GM12865 (cell line): Measurements from ENCODE around the gene CA12.

Source experiments
- DNase-seq: peaks from one replicate; pipeline ENCODE4 v3.0.0; 2010; ENCODE audit warnings: low read depth
- H3K4me3 ChIP-seq: 2 replicates; pipeline ENCODE4 v1.5.1; 2011; ENCODE audit warnings: mild to moderate bottlenecking, low read depth, low read length, control low read depth
- TF ChIP-seq, protein P1 (sequence below): IDR thresholded peaks from 2 replicates; pipeline ENCODE4 v1.5.1; 2011; ENCODE audit warnings: low read length, control low read depth, low read depth, inconsistent platforms; ENCODE audit not compliant: insufficient read depth; ENCODE audit errors: missing control alignments

CA12 gene

DNA sequence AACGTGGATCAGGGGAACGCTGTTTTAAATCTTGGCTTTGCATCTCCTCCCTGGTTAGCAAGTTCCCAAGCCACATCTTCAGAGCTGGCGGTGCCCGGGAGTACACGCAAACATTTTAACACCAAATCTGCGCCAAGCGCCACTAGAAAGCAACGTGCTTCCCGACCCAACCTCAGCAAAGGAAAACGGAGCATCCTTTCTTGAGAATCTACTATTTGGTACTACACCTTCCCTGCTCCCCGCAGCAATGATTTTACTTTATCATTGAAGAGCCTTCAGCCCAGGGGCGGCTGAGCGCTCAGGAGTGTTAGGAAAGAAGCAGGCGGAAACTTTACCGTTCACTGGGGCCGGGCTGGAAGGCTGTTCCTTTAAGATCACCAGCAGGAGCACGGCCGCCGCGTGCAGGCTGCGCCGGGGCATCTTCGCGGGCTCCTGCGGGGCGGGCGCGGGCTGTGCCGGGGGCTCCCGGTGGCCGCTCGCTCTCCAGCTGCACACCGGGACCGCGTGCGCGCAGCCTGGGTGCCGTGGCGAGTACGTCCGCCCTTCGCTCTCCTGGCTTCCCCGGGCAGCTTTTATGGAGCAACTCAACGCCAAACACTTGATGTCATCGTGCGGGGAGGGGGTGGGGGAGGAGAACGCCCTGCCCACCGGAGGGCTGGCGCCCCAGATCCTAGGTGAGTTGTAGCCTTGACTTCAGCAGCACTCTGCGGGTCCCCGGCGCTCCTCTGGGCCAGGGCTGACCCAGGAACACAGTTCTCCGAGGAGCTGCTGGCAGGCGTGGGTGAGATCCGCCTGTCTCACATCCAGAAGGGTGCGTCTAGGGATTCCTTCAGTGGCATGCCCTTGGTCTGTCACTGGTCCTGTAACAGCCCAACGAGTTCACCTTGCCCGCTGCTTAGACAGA, at the start of gene CA12:
Gene CA12 (minus strand): TSS at position 546 of the 904 bp plus-strand sequence. CDS start 126 bp downstream, at position 420.
- TF ChIP-seq, protein P1, sequence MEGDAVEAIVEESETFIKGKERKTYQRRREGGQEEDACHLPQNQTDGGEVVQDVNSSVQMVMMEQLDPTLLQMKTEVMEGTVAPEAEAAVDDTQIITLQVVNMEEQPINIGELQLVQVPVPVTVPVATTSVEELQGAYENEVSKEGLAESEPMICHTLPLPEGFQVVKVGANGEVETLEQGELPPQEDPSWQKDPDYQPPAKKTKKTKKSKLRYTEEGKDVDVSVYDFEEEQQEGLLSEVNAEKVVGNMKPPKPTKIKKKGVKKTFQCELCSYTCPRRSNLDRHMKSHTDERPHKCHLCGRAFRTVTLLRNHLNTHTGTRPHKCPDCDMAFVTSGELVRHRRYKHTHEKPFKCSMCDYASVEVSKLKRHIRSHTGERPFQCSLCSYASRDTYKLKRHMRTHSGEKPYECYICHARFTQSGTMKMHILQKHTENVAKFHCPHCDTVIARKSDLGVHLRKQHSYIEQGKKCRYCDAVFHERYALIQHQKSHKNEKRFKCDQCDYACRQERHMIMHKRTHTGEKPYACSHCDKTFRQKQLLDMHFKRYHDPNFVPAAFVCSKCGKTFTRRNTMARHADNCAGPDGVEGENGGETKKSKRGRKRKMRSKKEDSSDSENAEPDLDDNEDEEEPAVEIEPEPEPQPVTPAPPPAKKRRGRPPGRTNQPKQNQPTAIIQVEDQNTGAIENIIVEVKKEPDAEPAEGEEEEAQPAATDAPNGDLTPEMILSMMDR, result no peak

GRCh38 chr15:63430766-63431451, 49.3 kb upstream of the CA12 start:
- TF ChIP-seq, protein P1, result no peak
- H3K4me3 ChIP-seq, result no peak overlapping the region
- DNase-seq, result no peak

More for the DNA sequence above, at the start of gene CA12:
- H3K4me3 ChIP-seq, result peak within 1 kb of the TSS; percentile 30
- DNase-seq, result no peak

DNA sequence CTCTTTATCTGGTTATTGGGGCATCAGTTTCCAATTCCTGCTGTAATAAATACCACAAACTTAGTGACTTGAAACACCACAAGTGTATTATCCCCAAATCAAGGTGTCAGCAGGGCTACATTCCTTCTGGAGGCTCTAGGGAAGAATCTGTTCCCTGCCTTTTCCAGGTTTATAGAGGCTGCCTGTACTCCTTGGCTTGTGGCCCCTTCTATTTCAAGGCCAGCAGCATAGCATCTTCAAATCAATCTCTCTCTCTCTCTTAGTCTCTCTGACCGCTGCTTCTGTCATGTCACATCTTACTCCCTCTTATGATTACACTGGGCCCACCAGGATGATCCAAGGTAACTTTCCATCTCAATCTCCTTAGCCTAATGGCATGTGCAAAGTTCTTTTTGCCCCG, 44.9 kb upstream of the CA12 start:
- TF ChIP-seq, protein P1, result no peak
- H3K4me3 ChIP-seq, result no peak overlapping the region

GRCh38 chr15:63425426-63425985, 43.9 kb upstream of the CA12 start:
- DNase-seq, result no peak
- H3K4me3 ChIP-seq, result no peak overlapping the region
- TF ChIP-seq, protein P1, result no peak

More for the DNA sequence above, 44.9 kb upstream of the CA12 start:
- DNase-seq, result no peak

- TF ChIP-seq, protein P1, result no peak
- no peak for DNase-seq
- H3K4me3 ChIP-seq, result no peak overlapping the region
Observed at GRCh38 chr15:63422891-63423590, 41.4 kb upstream of the CA12 start.

DNA sequence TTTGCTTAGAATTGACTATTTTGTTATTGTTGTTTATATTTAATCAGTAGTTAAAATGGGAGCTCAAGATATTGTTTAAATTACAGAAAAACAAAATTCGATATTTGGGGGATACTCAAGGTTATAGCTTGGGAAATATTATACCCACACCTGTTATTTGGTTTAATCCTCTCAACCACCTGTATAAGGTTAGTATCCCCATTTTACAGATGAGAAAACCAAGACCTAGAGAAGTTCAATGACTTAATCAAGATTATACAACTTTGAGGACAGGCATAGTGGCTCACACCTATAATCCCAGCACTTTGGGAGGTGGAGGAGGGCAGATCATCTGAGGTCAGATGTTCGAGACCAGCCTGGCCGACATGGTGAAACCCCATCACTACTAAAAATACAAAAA, 39.8 kb upstream of the CA12 start:
- H3K4me3 ChIP-seq, result no peak overlapping the region
- TF ChIP-seq, protein P1, result no peak

More for the DNA sequence above, 39.8 kb upstream of the CA12 start:
- DNase-seq, result no peak
